DOHH2 (cell line): Measurements from ENCODE around the gene NR2F1-AS1.
"Not testable (repeated sequence)": the region's sequence is repeated elsewhere in the genome, so short reads cannot be mapped to it uniquely, and the experiment has no call there.

ENCODE experiments used
- H3F3A ChIP-seq: fragments of 200-600 bp; sonication (generic), shearing (Covaris generic); 2 replicates; pipeline ENCODE4 v1.6.0; 2016; ENCODE audit warnings: antibody characterized with exemption, mild to moderate bottlenecking; ENCODE audit not compliant: control insufficient read depth, insufficient read depth
- H3K27ac ChIP-seq: fragments of 200-600 bp; sonication (generic); 2 replicates; pipeline ENCODE4 v1.5.1; 2014; ENCODE audit warnings: low read depth, mild to moderate bottlenecking, low read length, moderate library complexity
- H3K27me3 ChIP-seq: fragments of 200-600 bp; sonication (generic); 2 replicates; pipeline ENCODE4 v1.6.1; 2014; ENCODE audit warnings: mild to moderate bottlenecking, low read length, mixed read lengths; ENCODE audit not compliant: control insufficient read depth
- H3K36me3 ChIP-seq: fragments of 200-600 bp; sonication (generic); 2 replicates; pipeline ENCODE4 v1.6.1; 2014; ENCODE audit warnings: mild to moderate bottlenecking, low read length, moderate library complexity, mixed read lengths; ENCODE audit not compliant: control insufficient read depth
- H3K4me1 ChIP-seq: fragments of 200-600 bp; sonication (generic); 2 replicates; pipeline ENCODE4 v1.6.1; 2014; ENCODE audit warnings: mild to moderate bottlenecking, low read length, mixed read lengths; ENCODE audit not compliant: control insufficient read depth
- H3K4me2 ChIP-seq: fragments of 200-600 bp; sonication (generic); 2 replicates; pipeline ENCODE4 v1.6.0; 2014; ENCODE audit warnings: mild to moderate bottlenecking, low read length, moderate library complexity
- H3K4me3 ChIP-seq: fragments of 200-600 bp; sonication (generic); 2 replicates; pipeline ENCODE4 v1.5.1; 2014; ENCODE audit warnings: mild to moderate bottlenecking, low read length, mixed read lengths
- H3K79me2 ChIP-seq: fragments of 200-600 bp; sonication (generic); 2 replicates; pipeline ENCODE4 v1.6.1; 2014; ENCODE audit warnings: mild to moderate bottlenecking, low read length, mixed read lengths; ENCODE audit not compliant: control insufficient read depth
- H3K9me2 ChIP-seq: fragments of 200-600 bp; sonication (generic); replicated peaks from 2 replicates; pipeline ENCODE4 v1.6.1; 2014; ENCODE audit warnings: mild to moderate bottlenecking, low read length, mixed read lengths; ENCODE audit not compliant: control insufficient read depth
- H3K9me3 ChIP-seq: fragments of 200-600 bp; sonication (generic); 2 replicates; pipeline ENCODE4 v1.6.1; 2014; ENCODE audit warnings: antibody characterized with exemption, low read length, mixed read lengths; ENCODE audit not compliant: control insufficient read depth, insufficient read depth
- H4K20me1 ChIP-seq: fragments of 200-600 bp; sonication (generic); 2 replicates; pipeline ENCODE4 v1.6.0; 2014; ENCODE audit warnings: low read depth, mild to moderate bottlenecking, antibody characterized with exemption, low read length, moderate library complexity; ENCODE audit not compliant: control insufficient read depth, insufficient read depth
- CTCF ChIP-seq: fragments of 200-600 bp; sonication (generic); IDR thresholded peaks from one replicate; pipeline ENCODE4 v1.5.1; 2014; ENCODE audit warnings: antibody characterized with exemption, mild to moderate bottlenecking, low read depth, low read length; ENCODE audit not compliant: poor library complexity, severe bottlenecking
- EZH2phosphoT487 ChIP-seq: fragments of 200-600 bp; sonication (generic); IDR thresholded peaks from 2 replicates; pipeline ENCODE4 v1.6.1; 2017; ENCODE audit warnings: borderline replicate concordance, mild to moderate bottlenecking, antibody characterized with exemption, low read length, moderate library complexity, mixed read lengths

The NR2F1-AS1 gene

GRCh38 chr5:93557021-93557604 lies 23.9 kb downstream of the NR2F1-AS1 start:
- Histone ChIP-seq H3K4me1 (no peaks in the 10 kb centered on the region), H3K4me3 (no peak overlapping the region), H3K27me3 (0 out of 2 replicates have a peak, but pooled peaks cover 2% of the 10 kb centered on the region), H3K79me2 (no peaks in the 10 kb centered on the region), H3K9me3 (no peaks in the 10 kb centered on the region), H3K27ac (no peak overlapping the region), H3K36me3 (no peaks in the 10 kb centered on the region), H3K9me2 (no peaks in the 10 kb centered on the region), H3F3A (no peaks in the 10 kb centered on the region), H3K4me2 (no peak overlapping the region), H4K20me1 (no peaks in the 10 kb centered on the region)
- TF ChIP-seq EZH2phosphoT487, result no peak
- TF ChIP-seq CTCF, result no peak

GRCh38 chr5:93549594-93549993 lies 31.4 kb downstream of the NR2F1-AS1 start:
- H3F3A ChIP-seq, H3K36me3 ChIP-seq, H4K20me1 ChIP-seq, H3K4me2 ChIP-seq, H3K4me1 ChIP-seq, H3K27ac ChIP-seq, H3K9me2 ChIP-seq, H3K9me3 ChIP-seq, H3K79me2 ChIP-seq, H3K4me3 ChIP-seq, H3K27me3 ChIP-seq: not testable (repeated sequence)

GRCh38 chr5:93545872-93546271 lies 35.1 kb downstream of the NR2F1-AS1 start:
- Histone ChIP-seq H4K20me1 (no peaks in the 10 kb centered on the region), H3K79me2 (no peaks in the 10 kb centered on the region), H3K4me1 (no peaks in the 10 kb centered on the region), H3K9me3 (no peaks in the 10 kb centered on the region), H3K9me2 (no peaks in the 10 kb centered on the region), H3K4me3 (no peak overlapping the region), H3F3A (no peaks in the 10 kb centered on the region), H3K27me3 (no peaks in the 10 kb centered on the region), H3K36me3 (no peaks in the 10 kb centered on the region), H3K27ac (no peak overlapping the region), H3K4me2 (no peak overlapping the region)
- TF ChIP-seq CTCF (no peak), EZH2phosphoT487 (no peak)

- H3K9me3 ChIP-seq, result no peaks in the 10 kb centered on the region
- no peak overlapping the region for H3K27ac ChIP-seq
- no peak overlapping the region for H3K4me3 ChIP-seq
- H3K79me2 ChIP-seq, result no peaks in the 10 kb centered on the region
- H3K4me2 ChIP-seq, result no peak overlapping the region
- no peaks in the 10 kb centered on the region for H3K36me3 ChIP-seq
- no peaks in the 10 kb centered on the region for H3K27me3 ChIP-seq
- H4K20me1 ChIP-seq, result no peaks in the 10 kb centered on the region
- no peaks in the 10 kb centered on the region for H3F3A ChIP-seq
- no peaks in the 10 kb centered on the region for H3K9me2 ChIP-seq
- H3K4me1 ChIP-seq, result no peaks in the 10 kb centered on the region
- TF ChIP-seq CTCF (no peak), EZH2phosphoT487 (no peak)
Measured at GRCh38 chr5:93532370-93532769, 48.6 kb downstream of the NR2F1-AS1 start.

- H3K4me1 ChIP-seq, H3K9me2 ChIP-seq, H3F3A ChIP-seq, H3K9me3 ChIP-seq, H3K4me2 ChIP-seq, H3K4me3 ChIP-seq, H3K27me3 ChIP-seq, H3K27ac ChIP-seq, H3K79me2 ChIP-seq, H3K36me3 ChIP-seq, H4K20me1 ChIP-seq: not testable (repeated sequence)
Measured at GRCh38 chr5:93521815-93522214, 59.2 kb downstream of the NR2F1-AS1 start.
